AML-193 (cell line): ENCODE measurements around the gene TAF4B.
A peak's percentile ranks its signal among the peaks of the same experiment; 100 is the strongest.
"Not testable (repeated sequence)": the region's sequence is repeated elsewhere in the genome, so short reads cannot be mapped to it uniquely, and the experiment has no call there.

ENCODE experiments used
- DNase-seq, 2 experiments: peaks; one replicate each; lab custom pipeline; 2025; lab: John Stamatoyannopoulos, UW

TAF4B gene, protein sequence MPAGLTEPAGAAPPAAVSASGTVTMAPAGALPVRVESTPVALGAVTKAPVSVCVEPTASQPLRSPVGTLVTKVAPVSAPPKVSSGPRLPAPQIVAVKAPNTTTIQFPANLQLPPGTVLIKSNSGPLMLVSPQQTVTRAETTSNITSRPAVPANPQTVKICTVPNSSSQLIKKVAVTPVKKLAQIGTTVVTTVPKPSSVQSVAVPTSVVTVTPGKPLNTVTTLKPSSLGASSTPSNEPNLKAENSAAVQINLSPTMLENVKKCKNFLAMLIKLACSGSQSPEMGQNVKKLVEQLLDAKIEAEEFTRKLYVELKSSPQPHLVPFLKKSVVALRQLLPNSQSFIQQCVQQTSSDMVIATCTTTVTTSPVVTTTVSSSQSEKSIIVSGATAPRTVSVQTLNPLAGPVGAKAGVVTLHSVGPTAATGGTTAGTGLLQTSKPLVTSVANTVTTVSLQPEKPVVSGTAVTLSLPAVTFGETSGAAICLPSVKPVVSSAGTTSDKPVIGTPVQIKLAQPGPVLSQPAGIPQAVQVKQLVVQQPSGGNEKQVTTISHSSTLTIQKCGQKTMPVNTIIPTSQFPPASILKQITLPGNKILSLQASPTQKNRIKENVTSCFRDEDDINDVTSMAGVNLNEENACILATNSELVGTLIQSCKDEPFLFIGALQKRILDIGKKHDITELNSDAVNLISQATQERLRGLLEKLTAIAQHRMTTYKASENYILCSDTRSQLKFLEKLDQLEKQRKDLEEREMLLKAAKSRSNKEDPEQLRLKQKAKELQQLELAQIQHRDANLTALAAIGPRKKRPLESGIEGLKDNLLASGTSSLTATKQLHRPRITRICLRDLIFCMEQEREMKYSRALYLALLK

DNA sequence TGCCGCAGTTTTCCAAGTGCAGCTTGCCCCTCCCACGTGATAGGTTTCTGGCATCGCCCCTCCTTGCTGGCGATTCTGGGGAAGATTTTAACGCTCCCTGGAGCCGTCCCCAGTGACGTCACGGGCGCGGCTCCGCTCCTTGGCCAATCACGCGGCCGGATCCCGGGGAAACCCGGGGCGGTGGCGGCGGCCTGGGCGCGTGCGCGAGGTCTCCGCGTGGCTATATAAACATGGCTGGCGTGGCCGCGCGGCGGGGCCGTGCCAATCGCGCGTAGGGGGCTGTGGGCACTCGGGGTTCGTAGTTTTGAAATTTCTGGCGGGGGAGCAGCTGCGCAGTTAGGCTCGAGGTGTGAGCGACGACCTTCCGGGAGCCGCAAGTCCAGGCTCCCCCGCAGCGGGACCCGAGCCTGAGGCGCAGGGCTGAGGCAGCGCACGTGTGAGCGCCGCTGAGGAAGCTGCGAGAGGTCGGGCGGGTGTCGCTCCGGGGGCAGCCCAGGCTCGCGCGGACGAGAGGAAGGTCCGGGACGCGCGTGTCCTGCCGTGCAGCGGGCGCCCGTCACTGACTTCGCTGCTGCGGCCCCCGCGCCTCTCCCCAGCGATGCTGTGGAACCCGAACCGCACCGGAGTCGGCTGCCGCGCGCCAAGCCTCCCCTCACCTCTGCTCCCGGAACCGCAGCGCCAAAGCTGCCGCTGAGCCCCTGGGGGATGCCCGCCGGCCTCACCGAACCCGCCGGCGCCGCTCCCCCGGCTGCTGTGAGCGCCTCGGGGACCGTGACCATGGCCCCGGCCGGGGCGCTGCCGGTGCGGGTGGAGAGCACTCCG, at the start of gene TAF4B:
TSS of gene TAF4B (plus strand) at position 217 of the 822 bp plus-strand sequence. CDS start at position 706, 489 bp downstream.
- peak; percentile 80 to 82 for DNase-seq

DNA sequence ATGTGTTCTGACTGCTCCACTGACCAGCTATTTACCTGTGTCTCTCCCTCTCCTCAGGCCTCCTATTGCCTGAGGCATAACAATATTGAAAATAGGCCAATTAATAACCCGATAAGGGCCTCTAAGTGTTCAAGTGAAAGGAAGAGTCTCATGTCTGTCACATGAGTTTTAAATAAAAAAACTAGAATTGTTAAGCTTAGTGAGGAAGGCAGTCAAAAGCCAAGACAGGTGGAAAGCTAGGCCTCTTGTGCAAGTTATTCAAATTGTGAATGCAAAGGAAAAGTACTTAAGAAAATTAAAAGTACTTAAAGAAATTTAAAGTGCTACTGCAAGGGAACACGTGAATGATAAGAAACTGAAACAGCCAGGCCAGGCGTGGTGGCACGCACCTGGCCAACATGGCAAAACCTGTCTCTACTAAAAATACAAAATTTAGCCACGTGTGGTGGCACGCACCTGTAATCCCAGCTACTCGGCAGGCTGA, 44.9 kb upstream of the TAF4B start:
- no peak for DNase-seq

DNA sequence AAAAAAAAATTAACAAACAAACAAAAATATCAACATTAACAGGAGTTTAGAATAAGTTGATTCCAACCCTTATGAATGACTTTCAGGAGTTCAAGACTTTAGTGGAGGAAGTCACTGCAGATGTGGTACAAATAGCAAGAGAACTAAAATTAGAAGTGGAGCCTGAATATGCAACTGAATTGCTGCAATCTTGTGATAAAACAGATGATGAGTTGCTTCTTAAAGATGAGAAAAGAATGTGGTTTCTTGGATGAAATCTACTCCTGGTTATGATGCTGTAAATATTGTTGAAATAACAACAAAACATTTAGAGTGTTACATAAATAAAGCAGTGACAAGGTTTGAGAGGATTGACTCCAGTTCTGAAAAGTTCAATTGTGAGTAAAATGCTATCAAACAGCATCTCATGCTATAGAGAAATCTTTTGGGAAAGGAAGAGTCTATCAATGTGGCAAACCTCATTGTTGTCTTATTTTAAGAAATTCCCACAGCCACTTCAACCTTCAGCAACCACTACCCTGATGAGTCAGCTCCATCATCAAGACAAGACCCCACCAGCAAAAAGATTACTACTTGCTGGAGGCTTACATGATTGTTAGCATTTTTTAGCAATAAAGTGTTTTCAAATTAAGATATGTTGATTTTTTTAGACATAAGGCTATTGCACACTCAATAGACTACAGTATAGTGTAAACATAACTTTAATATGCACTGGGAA, 42.7 kb upstream of the TAF4B start:
- no peak for DNase-seq

DNA sequence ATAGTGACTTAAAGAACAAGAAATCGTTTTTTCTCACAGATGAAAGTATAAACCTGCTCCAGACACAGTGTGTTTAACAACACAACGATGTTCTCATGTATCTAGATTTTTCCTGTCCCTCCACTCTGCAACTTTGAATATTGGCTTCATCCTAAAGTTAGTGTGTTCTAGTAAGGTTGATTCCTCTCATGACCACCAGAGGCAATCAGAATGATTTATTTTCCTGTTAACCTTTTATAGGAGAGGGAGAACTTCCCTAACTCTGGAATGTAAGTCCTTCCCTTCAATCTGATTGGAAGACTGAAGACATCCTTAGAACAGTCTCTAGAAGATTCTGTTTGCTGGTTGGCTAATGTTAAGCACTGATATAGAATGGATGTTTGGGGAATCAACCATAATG, 41.0 kb upstream of the TAF4B start:
- DNase-seq, result no peak

DNA sequence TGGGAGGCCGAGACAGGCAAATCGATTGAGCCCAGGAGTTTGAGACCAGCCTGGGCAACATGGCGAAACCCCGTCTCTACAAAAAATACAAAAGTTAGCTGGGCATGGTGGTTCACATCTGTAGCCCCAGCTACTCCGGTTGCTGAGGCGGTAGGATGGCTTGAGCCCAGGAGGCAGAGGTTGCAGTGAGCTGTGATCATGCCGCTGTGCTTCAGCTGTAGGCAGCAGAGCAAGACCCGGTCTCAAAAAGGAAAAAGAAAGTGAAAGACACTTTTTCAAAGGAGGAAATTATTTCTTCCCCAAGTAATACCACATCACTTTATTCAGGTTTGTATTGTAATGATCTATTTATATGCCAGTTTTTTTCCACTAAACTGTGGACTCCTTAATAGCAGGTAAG, 35.7 kb upstream of the TAF4B start:
- DNase-seq, result no peak

DNA sequence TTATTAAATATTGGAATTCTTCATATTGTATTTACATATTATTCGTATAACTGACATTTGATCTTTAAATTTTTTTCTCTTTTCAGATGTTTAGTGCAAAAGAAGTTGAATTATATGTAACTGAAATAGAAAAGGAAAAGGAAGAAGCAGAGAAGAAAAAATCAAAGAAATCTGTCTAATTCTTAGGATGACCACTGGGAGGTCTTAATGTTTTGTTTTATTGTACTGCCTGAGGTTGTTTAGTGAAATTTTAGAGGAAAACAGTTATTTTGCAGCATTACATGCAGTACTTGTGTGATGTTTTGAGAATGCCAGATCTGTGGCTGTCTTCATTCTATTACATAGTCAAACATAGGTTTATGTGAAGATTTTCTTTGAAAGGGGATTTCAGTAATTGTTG, 34.0 kb upstream of the TAF4B start:
- no peak for DNase-seq

DNA sequence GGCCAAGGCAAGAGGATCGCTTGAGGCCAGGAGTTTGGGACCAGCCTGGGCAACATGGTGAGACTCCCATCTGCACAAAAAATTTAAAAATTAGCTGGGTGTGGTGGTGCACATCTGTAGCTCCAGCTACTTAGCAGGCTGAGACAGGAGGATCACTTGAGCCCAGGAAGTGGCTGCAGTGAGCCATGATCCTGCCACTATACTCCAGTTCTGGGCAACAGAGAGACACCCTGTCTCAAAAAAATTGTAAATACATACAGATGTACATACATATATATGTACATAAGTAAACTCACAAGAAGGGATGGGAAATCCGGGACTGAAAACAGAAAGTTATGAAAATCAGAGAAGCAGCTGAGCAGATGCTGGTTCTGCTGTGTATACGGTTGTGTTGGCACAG, 29.6 kb upstream of the TAF4B start:
- no peak for DNase-seq

DNA sequence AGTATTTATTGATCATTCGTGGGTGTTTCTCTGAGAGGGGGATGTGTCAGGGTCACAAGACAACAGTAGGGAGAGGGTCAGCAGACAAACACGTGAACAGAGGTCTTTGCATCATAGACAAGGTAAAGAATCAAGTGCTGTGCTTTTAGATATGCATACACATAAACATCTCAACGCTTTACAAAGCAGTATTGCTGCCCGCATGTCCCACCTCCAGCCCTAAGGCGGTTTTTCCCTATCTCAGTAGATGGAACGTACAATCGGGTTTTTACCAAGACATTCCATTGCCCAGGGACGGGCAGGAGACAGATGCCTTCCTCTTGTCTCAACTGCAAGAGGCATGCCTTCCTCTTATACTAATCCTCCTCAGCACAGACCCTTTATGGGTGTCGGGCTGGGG, 24.2 kb upstream of the TAF4B start:
- not testable (repeated sequence) for DNase-seq

DNA sequence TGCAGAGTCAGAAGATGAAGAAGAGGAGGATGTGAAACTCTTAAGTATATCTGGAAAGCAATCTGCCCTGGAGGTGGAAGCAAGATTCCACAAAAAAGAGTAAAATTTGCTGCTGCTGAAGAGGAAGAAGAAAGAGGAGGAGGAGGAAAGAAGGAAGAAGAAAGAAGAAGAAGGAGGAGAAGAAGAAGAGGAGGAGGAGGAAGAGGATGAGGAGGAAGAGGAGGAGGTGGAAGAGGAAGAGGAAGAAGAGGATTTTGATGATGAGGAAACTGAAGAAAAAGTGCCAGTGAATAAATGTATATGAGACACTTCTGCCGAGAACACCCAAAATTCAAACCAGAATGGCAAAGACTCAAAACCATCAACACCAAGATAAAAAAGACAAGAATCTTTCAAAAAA, 20.9 kb upstream of the TAF4B start:
- no peak for DNase-seq

DNA sequence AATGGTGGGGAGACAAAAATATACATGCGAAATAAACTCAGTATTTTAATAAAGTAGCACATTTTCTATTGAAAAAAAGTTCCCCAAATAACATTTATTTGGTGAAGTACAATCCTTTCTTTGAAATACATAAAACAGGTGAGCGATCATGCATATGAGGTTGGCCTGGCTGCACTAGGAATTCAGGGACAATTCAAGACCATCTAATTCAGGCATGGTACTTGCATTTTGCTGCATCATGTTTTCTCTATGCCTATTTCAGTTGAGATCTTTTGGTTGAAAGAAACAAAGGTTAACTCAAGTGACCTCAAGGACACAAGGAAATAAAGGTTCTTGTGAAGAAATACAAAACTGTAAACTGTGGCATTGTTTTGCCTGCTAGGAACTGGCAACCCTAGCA, 19.8 kb upstream of the TAF4B start:
- DNase-seq, result no peak

DNA sequence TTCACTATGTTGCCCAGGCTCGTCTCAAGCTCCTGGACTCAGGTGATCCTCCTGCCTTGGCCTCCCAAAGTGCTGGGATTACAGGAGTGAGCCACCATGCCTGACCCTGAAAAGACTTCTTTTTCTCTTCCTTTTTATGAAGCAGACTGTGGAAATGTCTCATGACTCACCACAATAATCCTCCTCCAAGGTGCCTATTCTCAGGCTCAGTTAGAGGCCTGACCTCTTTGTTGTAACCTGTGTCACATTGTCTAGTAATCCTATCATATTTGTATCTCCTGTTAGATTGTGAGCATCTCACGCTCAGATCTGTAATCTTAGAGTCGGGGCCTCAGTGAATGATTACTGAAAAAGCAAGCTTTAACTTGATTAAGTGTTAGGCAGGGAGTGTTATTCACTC, 18.3 kb upstream of the TAF4B start:
- no peak for DNase-seq

DNA sequence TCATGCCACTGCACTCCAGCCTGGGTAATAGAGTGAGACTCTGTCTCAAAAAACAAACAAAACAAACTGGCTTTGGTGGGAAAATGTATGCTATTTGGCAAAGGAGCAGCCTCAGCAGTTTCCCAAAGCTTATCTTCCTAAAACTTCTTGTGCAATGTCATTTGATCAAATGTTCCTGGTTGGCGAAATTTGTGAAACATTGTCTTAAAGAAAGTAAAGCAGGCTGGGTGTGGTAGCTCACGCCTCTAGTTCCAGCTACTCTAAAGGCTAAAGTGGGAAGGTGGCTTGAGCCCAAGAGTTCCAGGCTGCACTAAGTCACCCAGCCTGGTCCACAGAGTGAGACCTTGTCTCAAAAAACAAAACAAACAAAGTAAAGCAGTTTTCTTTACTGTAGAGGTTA, 17.3 kb upstream of the TAF4B start:
- no peak for DNase-seq

DNA sequence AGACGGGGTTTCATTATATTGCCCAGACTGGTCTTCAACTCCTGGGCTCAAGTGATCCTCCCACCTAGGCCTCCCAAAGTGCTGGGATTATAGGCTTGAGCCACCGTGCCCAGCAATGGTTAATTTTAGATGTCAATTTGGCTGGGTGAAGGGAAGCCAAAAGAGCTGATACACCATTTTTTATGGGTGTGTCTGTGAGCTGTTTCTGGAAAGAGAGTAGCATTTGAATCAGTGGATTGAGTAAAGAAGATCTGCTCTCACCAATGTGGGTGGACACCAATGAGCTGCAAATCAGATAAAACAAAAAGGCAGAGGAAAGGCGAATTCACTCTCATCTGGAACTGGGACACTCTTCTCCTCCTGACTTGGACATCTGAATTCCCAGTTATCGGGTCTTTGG, 16.1 kb upstream of the TAF4B start:
- DNase-seq, result no peak

DNA sequence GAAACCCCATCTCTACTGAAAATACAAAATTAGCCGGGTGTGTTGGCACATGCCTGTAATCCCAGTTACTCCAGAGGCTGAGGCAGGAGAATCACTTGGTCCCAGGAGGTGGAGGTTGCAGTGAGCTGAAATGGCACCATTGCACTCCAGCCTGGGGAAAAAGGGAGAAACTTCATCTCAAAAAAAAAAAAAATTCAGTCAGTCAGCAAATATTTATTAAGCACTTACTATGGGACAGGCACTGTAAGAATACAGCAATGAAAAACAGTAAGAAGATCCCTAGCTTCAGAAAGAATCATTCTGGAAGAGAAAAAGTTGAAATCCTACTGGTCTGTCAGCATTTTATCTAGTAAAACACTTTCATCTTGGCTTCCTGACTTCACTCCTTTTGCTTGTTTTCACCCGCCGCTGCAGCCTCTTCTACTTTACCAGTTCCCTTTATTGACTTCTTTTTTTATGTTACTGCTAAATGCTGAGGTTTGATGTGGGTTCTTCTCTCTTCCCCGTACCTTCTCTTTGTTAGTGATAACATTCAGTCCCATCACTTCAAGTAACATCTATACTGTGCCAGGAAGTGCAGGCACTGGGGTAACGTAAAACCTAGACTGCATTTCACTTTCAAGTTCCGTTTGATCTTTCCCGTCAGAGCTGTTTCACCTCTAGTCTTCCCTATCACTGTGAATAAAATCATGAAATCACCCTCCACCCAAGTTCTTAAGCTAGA, 10.8 kb upstream of the TAF4B start:
- DNase-seq, result no peak

DNA sequence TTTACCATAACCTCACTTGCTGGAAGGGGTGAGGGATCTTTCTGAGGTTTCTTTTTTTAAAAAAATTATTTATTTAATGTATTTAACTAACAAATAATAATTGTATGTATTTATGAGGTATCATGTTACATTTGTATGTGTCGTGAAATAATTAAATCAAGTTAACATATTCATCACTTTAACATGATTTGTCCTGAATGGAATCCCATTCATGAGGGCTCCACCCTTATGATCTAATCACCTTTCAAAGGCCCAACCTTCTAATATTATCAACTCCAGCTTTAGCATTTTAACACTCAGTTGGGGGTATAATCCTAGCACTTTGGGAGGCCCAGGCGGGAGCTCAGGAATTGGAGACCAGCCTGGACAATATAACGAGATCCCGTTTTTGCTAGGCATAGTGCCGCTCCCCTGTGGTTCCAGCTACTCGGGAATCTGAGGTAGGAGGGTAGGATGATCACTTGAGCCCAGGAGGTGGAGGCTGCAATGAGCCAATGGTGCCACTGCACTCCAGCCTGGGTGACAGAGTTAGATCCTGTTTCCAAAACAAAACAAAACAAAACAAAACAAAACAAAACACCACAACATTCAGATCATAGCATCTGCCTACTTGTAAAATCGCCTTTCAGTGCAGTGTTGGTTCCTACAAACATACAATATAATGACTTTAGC, 1.1 kb upstream of the TAF4B start:
- no peak for DNase-seq

DNA sequence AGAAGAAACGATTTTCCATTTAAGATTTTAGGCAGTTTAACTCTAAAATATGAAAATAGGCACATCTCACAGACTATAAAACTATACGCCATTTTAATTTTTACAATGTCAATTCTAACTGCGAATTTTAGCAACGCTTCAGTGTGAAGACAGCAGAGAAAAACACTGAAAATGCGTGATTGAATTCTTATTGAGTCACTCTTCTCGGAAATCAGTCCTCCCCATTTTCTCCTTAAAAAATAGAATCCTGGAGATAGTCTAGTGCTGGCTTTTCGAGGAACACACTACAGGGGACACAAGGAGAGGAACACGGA, 373 bp upstream of the TAF4B start:
- DNase-seq, result no peak

DNA sequence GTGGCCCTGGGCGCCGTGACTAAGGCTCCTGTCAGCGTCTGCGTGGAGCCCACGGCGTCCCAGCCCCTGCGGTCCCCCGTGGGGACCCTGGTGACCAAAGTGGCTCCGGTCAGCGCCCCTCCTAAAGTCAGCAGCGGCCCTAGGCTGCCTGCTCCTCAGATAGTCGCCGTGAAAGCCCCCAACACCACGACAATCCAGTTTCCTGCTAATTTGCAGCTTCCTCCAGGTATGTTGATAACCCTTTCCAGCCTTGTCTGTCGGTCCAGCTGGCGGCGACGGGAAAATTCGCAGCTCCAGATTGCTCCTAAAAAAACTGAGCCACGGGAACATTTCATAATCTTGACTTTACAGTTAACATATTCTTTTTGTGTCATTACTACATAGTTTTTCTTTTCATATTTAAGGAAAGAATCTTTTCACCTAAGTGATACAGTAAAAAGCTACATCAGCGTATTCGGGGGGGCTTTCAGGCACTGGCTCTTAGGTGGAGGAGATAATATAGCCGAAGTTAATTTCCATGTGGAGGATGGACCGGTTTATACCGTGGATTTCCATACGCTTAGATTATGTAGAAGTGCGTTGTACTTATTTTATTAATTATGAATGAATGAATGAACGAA, 916 bp downstream of the TAF4B start:
- DNase-seq, result no peak

DNA sequence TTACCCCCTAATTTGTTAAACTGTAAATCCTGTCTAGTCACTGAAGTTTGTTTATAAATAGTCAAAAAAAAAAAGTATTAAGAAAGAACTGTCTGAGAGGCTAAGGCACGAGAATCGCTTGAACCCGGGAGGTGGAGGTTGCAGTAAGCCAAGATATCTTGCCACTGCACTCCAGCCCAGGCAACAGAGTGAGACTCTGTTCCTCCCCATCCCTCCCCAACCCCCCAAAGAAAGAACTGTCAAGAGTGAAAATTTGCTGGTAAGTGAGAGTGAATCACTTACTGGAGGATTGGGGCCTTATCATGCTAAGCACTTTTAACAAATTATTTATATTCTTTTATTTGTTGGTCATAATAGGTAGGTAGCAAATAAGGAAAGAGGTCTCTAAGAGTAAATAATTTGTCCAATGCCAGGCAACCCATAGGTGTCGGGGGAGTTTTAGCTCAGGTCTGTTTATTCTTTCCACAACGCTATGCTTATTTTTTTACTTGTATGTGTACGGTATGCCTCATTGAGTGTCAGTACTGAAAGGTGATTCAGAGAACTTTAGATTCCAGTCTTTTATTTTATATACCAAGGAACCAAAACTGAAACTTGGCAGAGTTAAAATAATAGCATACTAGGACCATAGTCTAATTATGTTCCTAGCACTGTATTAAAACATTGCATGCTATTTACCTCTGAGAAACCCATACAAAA, 2.5 kb downstream of the TAF4B start:
- DNase-seq, result no peak

DNA sequence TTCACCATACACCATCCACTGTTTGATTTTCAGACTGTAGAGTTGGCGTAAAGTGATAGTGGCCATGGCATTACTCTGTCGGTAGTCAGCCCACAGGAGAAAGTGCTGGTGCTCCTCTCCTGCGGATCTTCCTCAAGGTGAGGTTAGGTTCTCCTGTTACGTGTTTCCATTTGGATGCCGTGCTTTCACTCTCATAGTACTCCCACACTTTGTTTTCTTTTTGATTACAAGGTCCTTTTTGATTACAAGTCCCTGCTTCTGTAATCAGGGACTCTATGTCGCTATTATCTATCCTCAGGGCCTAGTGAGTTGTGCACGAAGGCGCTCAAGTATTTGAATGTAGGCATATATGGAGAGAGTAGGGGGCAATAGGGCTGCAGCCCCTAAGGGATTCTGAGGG, 4.3 kb downstream of the TAF4B start:
- no peak for DNase-seq
